Measurements from ENCODE around the gene CNGB1.

DNA sequence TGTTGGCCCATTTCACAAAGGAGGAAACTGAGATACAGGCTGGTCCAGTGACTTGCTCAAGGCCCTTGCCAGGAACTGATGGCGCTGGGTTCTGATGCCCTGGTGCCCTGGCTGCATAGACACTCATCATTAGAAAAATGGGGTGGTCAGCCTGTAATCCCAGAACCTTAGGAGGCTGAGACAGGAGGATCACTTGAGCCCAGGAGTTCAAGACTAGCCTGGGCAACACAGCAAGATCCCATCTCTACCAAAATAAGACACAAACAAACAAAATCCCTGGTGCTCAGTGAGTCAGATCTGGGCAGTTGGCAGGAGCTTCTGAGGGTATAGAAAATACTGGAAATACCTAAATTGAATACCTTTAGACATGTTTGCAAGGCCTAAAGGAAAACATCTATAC, 127.5 kb downstream of the CNGB1 start:
- TF ChIP-seq CTCF (IDR thresholded peaks at IDR 0.05) (no peak), POLR2A (IDR thresholded peaks at IDR 0.05) (no peak)
